Activated CD4-positive, alpha-beta T cell treated with anti-CD3 and anti-CD28 coated beads for 24 hours (primary cell): Measurements from ENCODE around the gene ENAH.
"Not testable (repeated sequence)": the region's sequence is repeated elsewhere in the genome, so short reads cannot be mapped to it uniquely, and the experiment has no call there.

Experiments used
- DNase-seq, 2 donors: peaks; one replicate each; pipeline ENCODE4 v3.0.0-alpha.2; 2020; ENCODE audit warnings: low read depth in 2 of 2

The ENAH gene

GRCh38 chr1:225493591-225494246 is 159.2 kb downstream of the ENAH start:
- DNase-seq: no peak

GRCh38 chr1:225488676-225489075 is 164.2 kb downstream of the ENAH start:
- no peak for DNase-seq

GRCh38 chr1:225486856-225487255 is 166.1 kb downstream of the ENAH start:
- DNase-seq: no peak

GRCh38 chr1:225485991-225486530 is 166.9 kb downstream of the ENAH start:
- no peak for DNase-seq

GRCh38 chr1:225485226-225485625 is 167.7 kb downstream of the ENAH start:
- DNase-seq: no peak

- no peak for DNase-seq
Measured at GRCh38 chr1:225484657-225485214, 168.2 kb downstream of the ENAH start.

GRCh38 chr1:225483818-225484656 is 168.9 kb downstream of the ENAH start:
- no peak for DNase-seq

- no peak for DNase-seq
Measured at GRCh38 chr1:225482421-225482950, 170.4 kb downstream of the ENAH start.

- no peak for DNase-seq
Measured at GRCh38 chr1:225481738-225482137, 171.2 kb downstream of the ENAH start.

- DNase-seq: peak in 1 of 2 donors; percentile 44
Measured at GRCh38 chr1:225480825-225481434, 172.0 kb downstream of the ENAH start.

- no peak for DNase-seq
Measured at GRCh38 chr1:225479996-225480720, 172.8 kb downstream of the ENAH start.

- no peak for DNase-seq
Measured at GRCh38 chr1:225479341-225479740, 173.6 kb downstream of the ENAH start.

GRCh38 chr1:225477296-225477911 is 175.5 kb downstream of the ENAH start:
- DNase-seq: no peak

- DNase-seq: no peak
Measured at GRCh38 chr1:225476538-225476988, 176.4 kb downstream of the ENAH start.

GRCh38 chr1:225476100-225476511 is 176.8 kb downstream of the ENAH start:
- no peak for DNase-seq

GRCh38 chr1:225474986-225475820 is 177.7 kb downstream of the ENAH start:
- DNase-seq: peak; percentile 37 to 54

GRCh38 chr1:225474439-225474985 is 178.4 kb downstream of the ENAH start:
- DNase-seq: no peak

GRCh38 chr1:225473676-225474438 is 179.1 kb downstream of the ENAH start:
- DNase-seq: not testable (repeated sequence)

- not testable (repeated sequence) for DNase-seq
Measured at GRCh38 chr1:225473266-225473665, 179.7 kb downstream of the ENAH start.
